Testis (tissue), 3 donors: ENCODE measurements around the gene USP49. TPM values are rescaled to one million over a fixed set of nuclear protein-coding genes. Genes with fewer than 3 reads are reported as not detected.

ENCODE experiments used
- DNase-seq: peaks from one replicate; pipeline ENCODE4 v3.0.0-alpha.2; 2019
- H3K27ac ChIP-seq, 2 donors: fragments of 200-600 bp; sonication (generic); one replicate each; pipeline ENCODE4 v1.5.1; 2019
- H3K27me3 ChIP-seq: fragments of 200-600 bp; sonication (generic); one replicate; pipeline ENCODE4 v1.5.1; 2019
- H3K36me3 ChIP-seq: fragments of 200-600 bp; sonication (generic); one replicate; pipeline ENCODE4 v1.5.1; 2017; ENCODE audit warnings: low read depth; ENCODE audit errors: missing control alignments
- H3K4me1 ChIP-seq: fragments of 200-600 bp; sonication (generic); one replicate; pipeline ENCODE4 v1.5.1; 2019
- H3K4me3 ChIP-seq, 2 donors: fragments of 200-600 bp; sonication (generic); one replicate each; pipeline ENCODE4 v1.5.1; 2017 to 2019
- H3K9me3 ChIP-seq: fragments of 200-600 bp; sonication (generic); one replicate; pipeline ENCODE4 v1.5.1; 2017
- CTCF ChIP-seq, 3 experiments: fragments of 450-650 bp in 2 of 3; fragments of 200-600 bp in 1 of 3; sonication (generic) in 1 of 3; IDR thresholded peaks; one replicate each; pipeline ENCODE4 v1.5.1; 2016 to 2019; ENCODE audit warnings: antibody characterized with exemption in 3 of 3, mild to moderate bottlenecking in 2 of 3, moderate library complexity in 1 of 3
- POLR2A ChIP-seq: fragments of 450-650 bp; IDR thresholded peaks from one replicate; pipeline ENCODE4 v1.6.1; 2017; ENCODE audit warnings: antibody characterized with exemption, mild to moderate bottlenecking, moderate library complexity
- WGBS, 2 donors: methylation state at CpG; one replicate each; pipeline ENCODE4 v1.1.5; 2018; 5-methylcytosine and 5-hydroxymethylcytosine counted together
- intact Hi-C: fragments of 100-400 bp; cut with DNase I; formaldehyde crosslinking; loops from one replicate; pipeline ENCODE4 v1.15.1; 2023; ENCODE audit warnings: low total_unique reads
- polyA plus RNA-seq: library from polyadenylated mRNA; stranded (reverse); fragments of 350-450 nt; fragmentation: Illumina TruSeq; extraction: RNeasy Lipid Tissue Mini Kit (QIAGEN cat#74804); gene quantifications from one replicate; pipeline ENCODE4 v1.2.3, GENCODE V29; 2014; ENCODE audit warnings: low read depth, low replicate concordance; ENCODE audit not compliant: insufficient read depth
- total RNA-seq, 2 donors: library from RNA; depleted of rRNA; stranded (reverse); fragments of >200 nt; gene quantifications; one replicate each; pipeline ENCODE4 v1.2.3, GENCODE V29; 2016

USP49 gene
- total and polyA plus RNA-seq, 3 donors from 2014 or later = 9.3 to 26.3 (median 19.7) TPM

- Histone ChIP-seq H3K36me3 (no peaks in the 10 kb centered on the region), H3K27me3 (no peaks in the 10 kb centered on the region), H3K4me1 (no peaks in the 10 kb centered on the region), H3K9me3 (no peaks in the 10 kb centered on the region), H3K27ac (no peak overlapping the region), H3K4me3 (no peak overlapping the region)
- WGBS, 2 donors = 76 to 84% methylated on average over 2 of the region's 2 CpGs
- intact Hi-C loops = no loop called here
- DNase-seq = no peak
- no peak for TF ChIP-seq CTCF (IDR thresholded peaks at IDR 0.05)
- TF ChIP-seq POLR2A = no peak
Measured at GRCh38 chr6:41878246-41878645, 16.9 kb downstream of the USP49 start.

- DNase-seq = no peak
- intact Hi-C loops = no loop called here
- no peak for TF ChIP-seq CTCF (IDR thresholded peaks at IDR 0.05)
- no peak for TF ChIP-seq POLR2A
- H3K9me3 ChIP-seq = no peaks in the 10 kb centered on the region
- no peaks in the 10 kb centered on the region for H3K36me3 ChIP-seq
- H3K27ac ChIP-seq = no peak overlapping the region
- WGBS, 2 donors = 95 to 98% methylated on average over 2 of the region's 2 CpGs
- no peaks in the 10 kb centered on the region for H3K27me3 ChIP-seq
- no peaks in the 10 kb centered on the region for H3K4me1 ChIP-seq
- no peak overlapping the region for H3K4me3 ChIP-seq
Measured at GRCh38 chr6:41877051-41877680, 18.0 kb downstream of the USP49 start.

GRCh38 chr6:41874741-41875140 lies 20.4 kb downstream of the USP49 start:
- Histone ChIP-seq H3K27me3 (no peaks in the 10 kb centered on the region), H3K36me3 (no peaks in the 10 kb centered on the region), H3K4me1 (no peaks in the 10 kb centered on the region), H3K4me3 (no peak overlapping the region), H3K27ac (no peak overlapping the region), H3K9me3 (no peaks in the 10 kb centered on the region)
- DNase-seq = no peak
- TF ChIP-seq POLR2A = no peak
- no peak for TF ChIP-seq CTCF (IDR thresholded peaks at IDR 0.05)
- intact Hi-C loops = no loop called here
- WGBS, 2 donors = 80 to 87% methylated on average over 1 of the region's 1 CpG

GRCh38 chr6:41872147-41872546 lies 23.0 kb downstream of the USP49 start:
- Histone ChIP-seq H3K9me3 (no peaks in the 10 kb centered on the region), H3K4me3 (no peak overlapping the region), H3K4me1 (no peaks in the 10 kb centered on the region), H3K27me3 (no peaks in the 10 kb centered on the region), H3K36me3 (no peaks in the 10 kb centered on the region), H3K27ac (no peak overlapping the region)
- TF ChIP-seq CTCF (IDR thresholded peaks at IDR 0.05) (no peak), POLR2A (no peak)
- 96% methylated on average over 13 of the region's 13 CpGs for WGBS, 2 donors
- DNase-seq = no peak
- intact Hi-C loops = no loop called here

GRCh38 chr6:41871691-41872090 lies 23.5 kb downstream of the USP49 start:
- Histone ChIP-seq H3K9me3 (no peaks in the 10 kb centered on the region), H3K36me3 (no peaks in the 10 kb centered on the region), H3K4me1 (no peaks in the 10 kb centered on the region), H3K27me3 (no peaks in the 10 kb centered on the region), H3K4me3 (no peak overlapping the region), H3K27ac (no peak overlapping the region)
- 94 to 97% methylated on average over 2 of the region's 2 CpGs for WGBS, 2 donors
- intact Hi-C loops = no loop called here
- DNase-seq = no peak
- TF ChIP-seq CTCF (IDR thresholded peaks at IDR 0.05) (no peak), POLR2A (no peak)
